Keratinocyte (primary cell): ENCODE results near the gene TNKS1BP1. TPM values are rescaled to one million over a fixed set of nuclear protein-coding genes. Genes with fewer than 3 reads are reported as not detected.

Experiments used
- DNase-seq: peaks from one replicate; pipeline ENCODE4 v3.0.0-alpha.2; 2011; ENCODE audit warnings: low read depth, missing footprints, low spot score
- FAIRE-seq: peaks from 2 replicates; lab custom pipeline; 2011; peaks lifted over from hg19 to GRCh38; lab: Jason Lieb, UNC
- H2AFZ ChIP-seq: 2 replicates; pipeline ENCODE4 v1.6.0; 2012; ENCODE audit warnings: low read length, control low read depth, inconsistent platforms; ENCODE audit not compliant: control insufficient read depth
- H3K27ac ChIP-seq: 2 replicates; pipeline ENCODE4 v1.5.1; 2011; ENCODE audit warnings: low read length; ENCODE audit not compliant: control insufficient read depth, insufficient read depth
- H3K27me3 ChIP-seq: 3 replicates; pipeline ENCODE4 v1.6.0; 2011; ENCODE audit warnings: low read length; ENCODE audit not compliant: control insufficient read depth, insufficient read depth; ENCODE audit errors: extremely low read depth
- H3K36me3 ChIP-seq, 2 experiments: 2 replicates in 1 of 2; 3 replicates in 1 of 2; pipeline ENCODE4 v1.5.1; 2011; ENCODE audit warnings: low read length in 2 of 2, mild to moderate bottlenecking in 1 of 2; ENCODE audit not compliant: control insufficient read depth in 2 of 2, insufficient read depth in 2 of 2; ENCODE audit errors: extremely low read depth in 1 of 2
- H3K4me1 ChIP-seq: 3 replicates; pipeline ENCODE4 v1.5.1; 2011; ENCODE audit warnings: low read length; ENCODE audit not compliant: control insufficient read depth, insufficient read depth; ENCODE audit errors: extremely low read depth
- H3K4me2 ChIP-seq: 3 replicates; pipeline ENCODE4 v1.6.0; 2011; ENCODE audit warnings: low read depth, low read length; ENCODE audit not compliant: control insufficient read depth, insufficient read depth; ENCODE audit errors: extremely low read depth
- H3K4me3 ChIP-seq, 3 experiments: fragments of 200-600 bp in 1 of 3; sonication (generic) in 1 of 3; 2 replicates in 2 of 3; 3 replicates in 1 of 3; pipeline ENCODE4 v1.5.1; 2011 to 2016; ENCODE audit warnings: low read length in 3 of 3, mild to moderate bottlenecking in 3 of 3, control low read depth in 2 of 3, inconsistent platforms in 1 of 3, low read depth in 1 of 3, mixed read lengths in 1 of 3, mixed run types in 1 of 3, moderate library complexity in 1 of 3; ENCODE audit not compliant: control insufficient read depth in 2 of 3, insufficient read depth in 2 of 3; ENCODE audit errors: extremely low read depth in 1 of 3
- H3K79me2 ChIP-seq: 2 replicates; pipeline ENCODE4 v1.6.0; 2012; ENCODE audit warnings: low read length; ENCODE audit not compliant: control insufficient read depth, insufficient read depth
- H3K9ac ChIP-seq: 3 replicates; pipeline ENCODE4 v1.6.0; 2011; ENCODE audit warnings: low read length; ENCODE audit not compliant: control insufficient read depth, insufficient read depth; ENCODE audit errors: extremely low read depth
- H3K9me1 ChIP-seq: 3 replicates; pipeline ENCODE4 v1.6.0; 2011; ENCODE audit warnings: low read length; ENCODE audit not compliant: control insufficient read depth, insufficient read depth; ENCODE audit errors: extremely low read depth
- H3K9me3 ChIP-seq: 2 replicates; pipeline ENCODE4 v1.5.1; 2012; ENCODE audit warnings: low read depth, low read length; ENCODE audit not compliant: control insufficient read depth
- H4K20me1 ChIP-seq: 3 replicates; pipeline ENCODE4 v1.6.0; 2011; ENCODE audit warnings: low read length; ENCODE audit not compliant: control insufficient read depth, insufficient read depth; ENCODE audit errors: extremely low read depth
- CTCF ChIP-seq, 3 experiments: IDR thresholded peaks in 1 of 3; conservative IDR thresholded peaks in 1 of 3; optimal IDR thresholded peaks in 1 of 3; 2 replicates in 2 of 3; 3 replicates in 1 of 3; pipeline versions ENCODE3 to v1.5.1; 2011; ENCODE audit warnings: low read length in 3 of 3, mild to moderate bottlenecking in 3 of 3, moderate library complexity in 2 of 3, control low read depth in 1 of 3, inconsistent platforms in 1 of 3; ENCODE audit not compliant: insufficient read depth in 2 of 3; ENCODE audit errors: extremely low read depth in 1 of 3
- EZH2 ChIP-seq: IDR thresholded peaks from one replicate; pipeline ENCODE4 v1.6.1; 2012; ENCODE audit warnings: inconsistent platforms, mild to moderate bottlenecking, low read length, moderate library complexity
- dilution Hi-C: fragments of 300-500 bp; cut with MboI; formaldehyde crosslinking; loops from one replicate; pipeline ENCODE4 v1.7.0; 2020; ENCODE audit warnings: low sequenced_read_pairs; ENCODE audit not compliant: extremely low pct_ligation_motif_present
- polyA plus RNA-seq, 5 experiments: library from polyadenylated mRNA; depleted of rRNA in 3 of 5; stranded (reverse) in 3 of 5; stranded (forward) in 1 of 5; unstranded in 1 of 5; fragments of >200 nt; gene quantifications; 1 replicate in 1 of 5; 2 replicates in 3 of 5; 3 replicates in 1 of 5; pipeline versions ENCODE4 v1.2.1 to v1.2.3, GENCODE V29; 2011 to 2012; ENCODE audit warnings: missing spikeins in 2 of 5, low read depth in 1 of 5, low replicate concordance in 1 of 5

Gene TNKS1BP1
- polyA plus RNA-seq, 1 donor (not counting 4 experiments of a cell fraction or from before 2014, with no cell fraction given): 88.3 TPM

- Histone ChIP-seq H3K9me3 (no peaks in the 10 kb centered on the region), H3K79me2 (peaks cover 45% of the 10 kb centered on the region), H3K27me3 (no peaks in the 10 kb centered on the region), H2AFZ (no peak overlapping the region), H3K4me1 (peaks cover 61% of the 10 kb centered on the region), H3K9me1 (peaks cover 11% of the 10 kb centered on the region), H3K27ac (peak overlapping the region; percentile 96), H3K4me2 (peak overlapping the region; percentile 98), H4K20me1 (peaks cover 13% of the 10 kb centered on the region), H3K36me3 (peaks cover 68 to 79% of the 10 kb centered on the region in 2 experiments), H3K9ac (peak overlapping the region; percentile 87), H3K4me3 (peak overlapping the region; percentile 41 to 68 (median 67))
- no peak for DNase-seq
- no peak for TF ChIP-seq CTCF (optimal IDR thresholded peaks at IDR 0.05 in 1 of 3, IDR thresholded peaks at IDR 0.05 in 1 of 3, conservative IDR thresholded peaks at IDR 0.05 in 1 of 3; ENCODE audit: extremely low read depth in 1 of 3, insufficient read depth in 2 of 3, low read length in 3 of 3)
- no peak for TF ChIP-seq EZH2
- FAIRE-seq: peak; percentile 78
- dilution Hi-C loops: no loop called here
These were observed 13.4 kb downstream of the TNKS1BP1 start for GRCh38 chr11:57311109-57311936.

DNA sequence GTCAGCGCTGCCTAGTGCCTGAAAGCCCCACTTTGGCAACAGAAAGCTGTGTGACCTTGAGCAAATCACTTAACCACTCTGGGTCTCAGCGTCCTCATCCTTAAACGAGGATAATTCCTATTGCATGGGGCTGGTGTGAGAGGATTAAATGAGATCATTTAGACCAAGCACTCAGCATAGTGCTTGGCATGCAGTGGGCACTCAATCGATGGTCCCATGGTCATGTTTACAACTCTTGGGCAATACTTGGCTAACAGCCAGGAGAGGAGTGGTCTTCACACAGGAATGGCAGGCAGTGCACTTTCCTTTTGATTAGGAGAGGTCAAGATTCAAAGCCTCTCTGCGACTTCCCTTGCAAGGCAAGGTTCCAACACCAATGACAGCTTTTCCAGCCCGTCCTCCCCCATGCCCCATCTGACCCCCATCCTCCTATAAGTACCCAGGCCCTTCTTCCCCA, 14.1 kb downstream of the TNKS1BP1 start:
- Histone ChIP-seq H3K9me3 (no peaks in the 10 kb centered on the region), H2AFZ (no peak overlapping the region), H3K27ac (peak overlapping the region; percentile 96), H3K79me2 (peaks cover 47% of the 10 kb centered on the region), H4K20me1 (peaks cover 13% of the 10 kb centered on the region), H3K27me3 (no peaks in the 10 kb centered on the region), H3K4me2 (peak overlapping the region; percentile 98), H3K9me1 (peaks cover 11% of the 10 kb centered on the region), H3K4me3 (peak overlapping the region; percentile 41 to 68 (median 67)), H3K9ac (peak overlapping the region; percentile 87), H3K36me3 (peaks cover 64 to 74% of the 10 kb centered on the region in 2 experiments), H3K4me1 (peaks cover 66% of the 10 kb centered on the region)
- TF ChIP-seq CTCF (optimal IDR thresholded peaks at IDR 0.05 in 1 of 3, IDR thresholded peaks at IDR 0.05 in 1 of 3, conservative IDR thresholded peaks at IDR 0.05 in 1 of 3; ENCODE audit: extremely low read depth in 1 of 3, insufficient read depth in 2 of 3, low read length in 3 of 3) (no peak), EZH2 (no peak)
- dilution Hi-C loops: no loop called here
- no peak for DNase-seq
- FAIRE-seq: peak; percentile 56
